GM18870 (cell line): ENCODE measurements around the gene CCL22.
A peak's percentile ranks its signal among the peaks of the same experiment; 100 is the strongest.
"Not testable (repeated sequence)": the region's sequence is repeated elsewhere in the genome, so short reads cannot be mapped to it uniquely, and the experiment has no call there.

Experiments used
- ATAC-seq: cut with Tn5 transposase; IDR thresholded peaks from one replicate; pipeline ENCODE4 v1.9.1; 2021; ENCODE audit warnings: moderate library complexity; ENCODE audit not compliant: unreplicated experiment

The CCL22 gene

DNA sequence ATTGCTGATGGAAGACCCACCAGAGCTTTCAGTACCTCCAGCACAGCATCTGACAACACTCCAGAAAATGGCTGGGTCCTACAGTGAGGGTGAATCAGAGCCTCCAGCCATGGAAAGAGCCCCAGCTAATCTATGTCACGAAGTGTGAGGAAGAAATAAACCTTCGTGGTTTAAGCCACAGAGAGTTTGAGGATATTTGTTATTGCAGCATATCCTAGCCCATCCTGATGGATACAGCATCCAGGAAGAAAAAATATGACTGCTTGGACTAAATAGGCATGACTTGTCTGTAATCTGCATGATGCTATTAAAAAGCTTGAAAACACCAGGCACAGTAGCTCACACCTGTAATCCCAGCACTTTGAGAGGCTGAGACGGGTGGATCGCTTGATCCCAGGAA is 32.7 kb downstream of the CCL22 start:
- no peak for ATAC-seq

DNA sequence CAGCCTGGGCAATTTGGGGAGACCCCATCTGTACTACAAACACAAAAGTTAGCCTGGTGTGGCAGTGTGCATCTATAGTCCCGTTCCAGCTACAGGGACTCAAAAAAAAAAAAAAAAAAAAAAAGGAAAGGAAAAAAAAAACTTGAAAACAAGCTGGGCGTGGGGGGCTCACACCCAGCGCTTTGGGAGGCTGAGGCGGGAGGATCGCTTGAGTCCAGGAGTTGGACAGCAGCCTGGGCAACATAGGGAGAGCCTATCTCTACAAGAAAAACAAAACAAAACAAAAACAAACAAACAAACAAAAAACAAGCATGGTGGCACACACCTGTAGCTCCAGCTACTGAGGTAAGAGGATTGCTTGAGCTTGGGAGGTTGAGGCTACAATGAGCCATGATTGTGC is 33.1 kb downstream of the CCL22 start:
- no peak for ATAC-seq

DNA sequence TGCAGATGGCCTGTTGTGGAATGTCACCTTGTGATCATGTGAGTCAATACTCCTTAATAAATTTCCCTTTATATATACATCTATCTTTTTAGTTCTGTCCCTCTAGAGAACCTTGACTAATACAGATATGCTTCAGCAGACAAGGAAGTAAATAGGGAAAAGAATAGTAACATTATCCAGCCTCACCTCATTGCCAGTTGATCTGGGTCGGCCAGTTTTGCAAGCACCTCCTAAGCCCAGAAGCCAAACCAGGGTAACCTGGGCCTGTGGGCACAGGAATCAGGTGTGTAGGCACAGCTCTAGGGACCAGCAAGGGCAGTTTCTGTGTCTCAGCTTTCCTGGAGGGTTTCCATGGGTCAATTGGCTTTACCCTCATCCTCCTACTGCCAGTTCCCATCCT is 34.1 kb downstream of the CCL22 start:
- ATAC-seq, result no peak

DNA sequence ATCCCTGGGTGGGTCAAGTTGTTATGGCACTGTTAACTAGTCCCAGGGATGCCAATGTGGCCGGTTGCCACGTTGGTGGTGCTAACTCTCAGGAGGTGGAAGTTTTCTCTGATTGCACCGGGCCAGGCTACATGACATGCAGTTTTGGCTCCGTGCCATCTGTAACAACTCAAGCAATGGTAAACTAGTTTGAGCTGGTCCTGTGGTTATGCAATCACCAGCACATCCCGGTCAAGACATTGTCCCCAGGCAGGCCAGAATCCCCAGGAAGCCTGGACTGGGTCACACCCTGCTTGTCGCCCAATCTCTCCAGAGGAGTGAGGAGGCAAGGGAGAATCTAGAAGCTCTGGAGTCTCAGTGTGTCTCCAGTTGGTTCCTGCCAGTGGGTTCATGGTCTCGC is 35.9 kb downstream of the CCL22 start:
- ATAC-seq, result no peak

DNA sequence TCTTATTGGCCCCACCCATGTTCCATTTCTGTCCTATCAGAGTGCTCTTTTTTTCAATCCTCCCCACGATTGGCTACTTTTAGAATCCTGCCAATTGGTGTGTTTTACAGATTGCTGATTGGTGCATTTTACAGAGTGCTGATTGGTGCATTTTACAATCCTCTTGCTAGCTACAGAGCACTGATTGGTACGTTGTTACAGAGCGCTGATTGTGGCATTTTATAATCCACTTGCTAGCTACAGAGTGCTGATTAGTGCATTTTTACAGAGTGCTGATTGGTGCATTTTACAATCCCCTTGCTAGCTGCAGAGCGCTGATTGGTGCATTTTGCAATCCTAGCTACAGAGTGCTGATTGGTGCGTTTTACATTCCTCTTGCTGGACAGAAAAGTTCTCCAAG is 36.4 kb downstream of the CCL22 start:
- ATAC-seq, result no peak

DNA sequence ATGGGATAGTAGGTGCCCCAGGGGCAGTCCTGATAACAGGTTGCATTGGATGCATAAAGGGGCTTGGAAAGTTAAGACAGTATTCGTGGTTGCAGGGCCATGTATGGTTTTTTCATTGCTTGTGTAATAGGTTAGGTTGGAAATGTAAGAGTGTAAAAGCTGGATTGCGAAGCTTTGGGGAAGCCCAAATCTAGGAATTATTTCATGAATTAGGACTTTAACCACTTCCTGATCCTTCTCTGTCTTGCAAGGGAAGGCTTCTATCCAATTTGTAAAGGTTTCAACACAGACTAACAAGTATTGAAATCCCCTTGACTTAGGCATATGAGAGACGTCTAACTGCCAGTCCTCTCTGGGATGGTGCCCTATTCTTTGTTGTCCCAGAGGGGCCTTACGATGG is 38.2 kb downstream of the CCL22 start:
- no peak for ATAC-seq

DNA sequence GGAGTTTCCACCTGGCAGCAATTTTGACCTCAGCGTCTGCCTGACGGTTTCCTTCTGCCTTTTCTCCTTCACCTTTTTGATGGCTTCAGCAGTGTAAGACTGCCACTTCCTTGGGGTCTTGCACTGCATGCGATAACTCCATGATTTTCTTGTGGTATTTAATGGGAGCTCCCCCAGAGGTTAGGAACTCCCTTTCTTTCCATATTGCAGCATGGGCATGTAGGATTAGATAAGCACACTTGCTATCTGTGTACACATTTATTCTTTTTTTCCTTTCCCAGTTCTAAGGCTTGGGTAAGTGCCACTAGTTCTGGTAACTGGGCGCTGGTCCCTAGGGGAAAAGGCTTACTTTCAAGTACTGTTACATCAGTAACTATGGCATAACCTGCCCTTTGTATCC is 38.9 kb downstream of the CCL22 start:
- ATAC-seq, result not testable (repeated sequence)

DNA sequence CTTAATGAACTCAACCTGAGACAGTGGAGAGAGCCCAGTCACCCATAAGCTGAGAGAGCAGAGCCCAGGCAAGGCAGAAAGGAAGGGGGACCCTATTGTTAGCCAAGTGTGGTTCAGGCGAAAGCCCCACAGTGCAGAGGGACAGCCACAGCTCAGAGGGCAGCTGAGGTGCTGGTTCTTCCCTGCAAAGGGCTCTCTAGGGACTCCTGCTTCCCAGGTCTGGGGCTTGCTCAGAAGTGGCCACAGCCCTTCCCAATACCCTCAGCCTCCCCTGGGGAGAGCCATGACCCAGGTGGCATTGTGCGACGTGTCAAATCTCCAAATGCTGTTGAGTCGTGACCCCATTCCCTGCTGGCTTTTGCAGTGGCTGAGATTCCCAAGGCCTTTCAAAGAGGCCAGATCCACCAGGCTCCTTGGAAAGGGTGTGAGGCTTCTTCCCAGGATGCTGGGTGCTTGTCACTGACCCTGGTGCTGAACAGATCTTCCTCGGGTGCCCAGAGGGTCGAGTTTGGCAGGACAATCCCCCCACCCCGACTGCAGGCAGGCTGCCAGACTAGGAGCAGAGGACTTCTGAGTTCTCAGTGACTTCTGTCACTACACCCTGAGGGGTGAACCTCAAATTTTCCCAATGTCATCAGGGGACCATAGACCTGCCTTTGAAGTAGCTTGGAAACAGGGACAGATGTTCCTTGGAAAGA is 43.5 kb downstream of the CCL22 start:
- no peak for ATAC-seq

DNA sequence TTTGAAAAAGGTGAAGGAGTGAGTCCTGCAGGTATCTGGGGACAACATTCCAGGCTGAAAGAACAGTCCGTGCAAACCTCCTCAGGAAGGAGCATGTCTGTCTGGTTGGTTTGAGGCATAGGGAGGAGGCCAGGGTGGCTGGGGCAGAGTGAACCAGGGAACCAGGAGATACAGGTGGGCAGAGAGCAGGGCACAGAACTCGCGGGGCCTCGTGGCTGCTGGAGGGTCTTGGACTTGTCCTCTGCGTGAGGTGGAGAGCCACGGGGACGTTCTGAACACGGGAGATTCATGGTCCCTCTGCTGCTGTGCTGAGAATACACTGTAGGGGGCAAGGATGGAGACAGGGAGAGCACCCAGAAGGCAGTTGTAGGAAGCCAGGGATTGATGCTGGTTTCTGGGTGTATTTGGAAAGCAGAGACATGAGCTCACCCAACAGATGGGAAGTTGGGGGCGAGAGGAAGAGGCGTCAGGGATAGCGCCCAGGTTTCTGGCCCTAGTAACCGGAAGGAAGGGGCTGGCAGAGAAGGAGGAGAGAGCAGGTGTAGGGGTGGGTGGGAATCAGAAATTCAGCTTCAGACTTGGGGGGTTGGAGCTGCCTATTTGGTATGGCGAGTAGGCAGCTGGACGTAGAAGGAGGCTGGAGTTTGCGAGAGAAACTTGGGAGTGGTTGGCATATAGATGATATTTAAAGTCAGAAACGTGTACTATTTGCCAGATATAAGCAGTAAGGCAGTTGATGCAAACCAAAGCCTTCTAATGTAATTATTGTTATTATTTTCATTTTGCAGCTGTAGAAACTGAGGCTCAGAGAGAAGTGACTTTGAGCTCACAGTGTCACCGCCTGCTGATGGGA is 45.6 kb downstream of the CCL22 start, which contains the start of gene CCL17:
CCL17 (plus strand) TSS at position 803 of the 853 bp plus-strand sequence. CDS start 9,166 bp downstream, outside the sequence.
- no peak for ATAC-seq

DNA sequence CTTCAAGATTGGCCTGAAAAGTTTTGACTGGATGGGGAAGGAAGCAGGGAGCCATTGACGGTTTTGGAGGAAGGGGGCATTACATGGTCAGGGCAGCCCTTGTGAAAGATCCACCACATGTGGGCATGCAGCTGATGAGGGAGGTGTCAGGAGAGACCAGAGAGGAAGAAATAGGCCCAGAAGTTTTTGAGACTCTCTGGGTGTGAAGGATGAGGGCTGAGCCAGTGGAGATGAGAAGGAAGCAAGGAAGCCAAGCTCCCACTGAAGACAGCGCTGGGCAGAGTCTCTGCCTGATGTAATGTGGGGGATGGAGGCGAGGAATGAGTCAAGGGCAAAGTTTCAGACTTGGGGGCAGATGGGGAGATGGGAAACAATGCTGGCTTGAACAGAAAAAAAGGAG is 46.5 kb downstream of the CCL22 start:
- ATAC-seq, result no peak

DNA sequence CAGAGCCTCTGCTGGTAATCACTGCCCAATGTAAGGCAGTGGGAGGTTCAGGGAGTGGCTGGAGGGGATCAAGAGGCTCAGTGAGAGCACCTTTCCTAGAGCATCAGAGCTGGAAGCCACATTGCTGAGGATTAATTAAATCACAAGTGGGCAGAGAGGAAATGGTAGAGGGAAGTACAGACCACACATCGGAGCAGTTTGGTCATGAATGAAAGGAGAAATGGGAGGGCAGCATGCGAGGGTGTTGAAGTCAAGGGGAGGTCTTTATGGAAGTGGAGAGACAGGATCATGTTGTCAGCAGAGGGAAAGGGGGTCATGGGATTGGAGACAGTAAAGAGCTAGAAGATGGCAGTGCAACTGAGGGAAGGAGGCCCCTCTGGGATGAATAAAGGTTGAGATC is 48.3 kb downstream of the CCL22 start:
- no peak for ATAC-seq

DNA sequence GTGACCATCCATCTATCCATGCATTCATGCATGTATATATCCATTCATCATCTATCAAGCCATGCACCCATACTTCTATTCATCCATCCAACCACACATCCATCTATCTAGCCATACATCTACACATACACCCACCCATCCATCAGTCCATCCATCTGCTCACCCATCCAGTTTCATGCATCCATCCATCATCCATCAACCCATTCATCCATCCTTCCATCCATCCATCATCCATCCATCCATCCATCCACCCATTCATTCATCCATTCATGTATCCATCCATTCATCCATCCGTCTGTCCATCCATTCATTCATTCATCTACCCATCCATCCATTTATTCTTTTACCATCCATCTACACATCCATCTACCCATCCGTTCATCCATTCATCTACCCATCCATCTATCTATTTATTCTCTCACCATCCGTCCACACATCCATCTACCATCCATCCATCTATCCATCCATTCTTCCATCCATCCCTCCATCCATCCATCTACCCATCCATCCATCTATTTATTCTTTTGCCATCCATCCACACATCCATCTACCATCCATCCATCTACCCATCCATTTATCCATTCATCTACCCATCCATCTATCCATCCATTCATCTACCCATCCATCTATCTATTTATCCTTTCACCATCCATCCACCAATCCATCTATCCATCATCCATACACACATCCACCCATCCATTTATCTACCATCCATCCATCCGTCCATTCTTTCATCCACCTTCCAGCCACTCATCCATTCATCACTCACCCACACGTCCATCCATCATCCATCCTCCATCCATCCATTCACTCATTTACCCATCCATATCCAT is 49.2 kb downstream of the CCL22 start:
- ATAC-seq, result no peak

DNA sequence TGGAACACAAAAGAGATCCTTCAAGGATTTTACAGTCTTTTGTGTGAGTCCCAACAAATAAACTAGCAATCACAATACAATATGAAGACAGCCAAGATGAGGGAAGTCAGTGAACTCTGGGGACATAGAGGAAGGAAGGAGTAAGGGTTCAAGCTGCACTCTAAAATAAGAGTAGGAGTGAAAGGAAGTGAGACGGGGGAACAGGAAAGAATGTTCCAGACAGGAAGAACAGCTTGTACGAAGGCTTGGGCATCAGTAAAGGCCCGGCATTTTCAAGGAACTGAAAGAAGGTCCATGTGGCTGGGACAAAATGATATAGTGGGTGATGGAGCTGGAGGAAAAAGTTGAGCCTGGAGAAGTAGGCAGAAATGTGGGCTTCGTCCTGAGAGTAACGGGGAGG is 50.5 kb downstream of the CCL22 start:
- ATAC-seq, result no peak

DNA sequence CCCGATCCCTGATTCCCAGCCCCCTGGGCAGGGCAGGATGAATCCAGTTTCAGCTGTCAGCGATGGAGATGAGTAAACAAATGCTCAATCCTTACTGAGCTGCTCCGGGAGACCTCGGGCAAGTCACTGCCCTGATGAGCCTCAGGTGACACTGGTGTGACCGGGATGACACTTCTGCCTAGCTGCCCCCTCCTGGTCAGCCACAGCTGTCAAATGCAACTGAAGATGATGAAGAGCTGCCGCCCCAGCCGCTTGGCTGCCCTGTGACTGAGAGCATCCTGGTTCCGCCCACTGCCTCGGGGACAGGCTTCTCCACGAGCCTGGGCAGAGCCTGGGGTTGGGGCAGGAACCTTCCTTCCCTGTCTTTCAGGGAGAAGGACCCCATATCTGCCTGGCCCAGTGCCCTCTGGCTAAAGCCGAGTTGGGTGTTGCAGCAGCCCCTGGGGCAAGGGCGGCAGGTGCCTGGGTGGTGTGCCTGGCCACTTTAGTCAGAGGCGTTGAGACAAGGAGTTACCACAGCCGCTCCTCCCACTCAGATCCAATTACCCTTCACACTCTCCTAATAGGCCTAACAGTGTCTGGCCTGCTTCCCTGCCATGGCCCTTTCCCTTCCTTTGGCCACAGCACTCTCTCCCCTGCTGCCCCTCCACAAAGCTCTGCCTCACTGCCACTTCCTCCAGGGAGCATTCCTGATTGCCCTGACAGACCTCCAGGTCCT is 51.4 kb downstream of the CCL22 start:
- no peak for ATAC-seq

DNA sequence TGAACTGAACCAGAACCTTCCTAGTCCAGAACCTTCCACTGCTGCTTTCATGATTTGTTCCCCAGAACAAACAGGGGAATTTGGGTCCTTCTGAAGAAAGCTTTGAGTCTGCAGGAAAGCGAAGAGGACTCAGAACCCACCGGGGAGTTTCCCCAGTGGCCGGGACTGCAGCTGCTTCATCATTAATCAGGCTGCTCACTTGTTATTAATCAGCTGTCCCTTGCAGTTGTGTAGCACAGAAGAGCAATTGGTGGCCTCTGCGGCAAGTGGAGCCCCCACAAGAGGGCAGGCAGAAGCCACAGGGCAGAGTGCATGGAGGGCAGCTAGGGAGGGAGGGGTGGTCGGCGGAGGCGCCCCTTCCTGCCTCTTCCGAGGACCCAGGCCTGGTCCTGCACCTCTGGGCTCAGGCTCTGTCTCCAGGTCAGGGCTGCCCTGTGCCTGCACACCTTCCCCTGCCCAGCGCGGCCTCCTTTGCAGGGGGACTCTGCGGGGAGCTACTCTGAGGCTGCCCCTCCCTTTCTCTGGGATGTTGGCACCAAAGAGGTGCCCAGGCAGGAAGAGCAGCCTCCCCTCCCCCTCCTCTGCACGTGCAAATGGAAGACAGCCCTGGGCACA is 52.9 kb downstream of the CCL22 start:
- ATAC-seq, result no peak

DNA sequence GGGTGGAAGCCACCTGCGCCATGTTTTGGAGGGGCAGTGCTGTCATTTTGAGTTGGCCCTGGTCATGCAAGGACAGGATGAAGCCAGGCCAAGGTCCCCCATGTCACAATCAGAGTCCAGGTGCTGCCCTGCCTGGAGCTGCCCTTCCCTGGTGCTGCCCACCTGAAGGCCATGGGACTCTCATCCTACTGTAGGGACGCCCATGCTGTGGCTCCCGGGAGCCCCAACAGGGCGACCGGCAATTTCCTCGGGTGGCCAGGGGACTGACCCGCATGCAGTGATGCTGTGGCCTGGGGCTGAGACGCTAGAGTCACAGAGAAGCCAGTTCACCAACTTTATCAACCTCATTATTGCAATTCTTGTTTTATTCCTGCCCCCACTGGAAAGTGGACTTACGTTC is 54.0 kb downstream of the CCL22 start:
- no peak for ATAC-seq

DNA sequence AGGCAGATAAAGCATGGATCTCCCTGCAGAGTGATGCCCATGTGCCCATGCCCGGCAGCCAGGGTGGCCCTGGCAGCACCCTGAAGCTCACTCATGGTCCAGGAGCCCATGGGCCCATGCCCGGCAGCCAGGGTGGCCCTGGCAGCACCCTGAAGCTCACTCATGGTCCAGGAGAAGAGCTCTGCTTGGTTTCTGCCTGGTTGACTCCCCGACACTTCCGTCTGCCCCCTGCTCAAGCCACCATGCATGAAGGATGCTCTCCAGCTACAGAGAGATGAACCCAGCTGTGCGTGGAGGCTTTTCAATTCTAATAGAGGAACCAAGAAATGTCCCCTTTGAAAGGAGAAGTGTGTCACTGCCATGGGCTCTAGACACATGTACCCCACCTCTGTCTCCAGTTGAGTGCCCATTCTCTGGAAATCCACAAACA is 54.7 kb downstream of the CCL22 start:
- peak; percentile 73 for ATAC-seq

DNA sequence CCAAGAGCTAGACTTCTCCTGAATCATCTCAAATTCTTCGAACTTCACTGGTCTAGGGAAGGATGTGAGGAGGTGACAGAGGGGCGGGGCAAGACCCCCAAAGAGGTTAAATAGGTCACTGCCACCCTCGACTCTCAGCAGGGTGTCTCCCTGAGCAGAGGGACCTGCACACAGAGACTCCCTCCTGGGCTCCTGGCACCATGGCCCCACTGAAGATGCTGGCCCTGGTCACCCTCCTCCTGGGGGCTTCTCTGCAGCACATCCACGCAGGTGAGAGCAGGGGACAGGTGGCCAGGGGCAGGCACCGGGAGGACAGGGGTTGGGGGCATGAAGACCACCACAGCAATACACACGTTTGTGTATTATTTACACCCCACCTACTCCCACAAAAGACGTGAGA is 55.1 kb downstream of the CCL22 start:
- ATAC-seq, result no peak
